HL-60 (cell line): ENCODE results near the gene APOO.
A peak's percentile ranks its signal among the peaks of the same experiment; 100 is the strongest.

Experiments used
- DNase-seq, 2 experiments: peaks; one replicate each; pipeline ENCODE4 v3.0.0-alpha.2; 2010 to 2020; ENCODE audit warnings: low read depth in 1 of 2, low spot score in 1 of 2
- H3K27ac ChIP-seq: fragments of 250-450 bp; sonication (Bioruptor Pico); replicated peaks from 2 replicates; pipeline ENCODE4 v1.5.1; 2020; ENCODE audit warnings: mild to moderate bottlenecking, moderate library complexity
- H3K27me3 ChIP-seq: fragments of 250-450 bp; sonication (Bioruptor Pico); 2 replicates; pipeline ENCODE4 v1.5.1; 2021; ENCODE audit warnings: mild to moderate bottlenecking, moderate library complexity; ENCODE audit not compliant: insufficient read depth, poor library complexity, severe bottlenecking
- H3K4me3 ChIP-seq: replicated peaks from 2 replicates; pipeline ENCODE4 v1.5.1; 2011; ENCODE audit warnings: mild to moderate bottlenecking, control low read depth, low read length; ENCODE audit not compliant: insufficient read depth
- CTCF ChIP-seq: IDR thresholded peaks from one replicate; pipeline ENCODE4 v1.5.1; 2011; ENCODE audit warnings: low read length, control low read depth, inconsistent platforms; ENCODE audit not compliant: insufficient read depth
- GABPA ChIP-seq: IDR thresholded peaks from 2 replicates; pipeline ENCODE4 v1.6.1; 2012; ENCODE audit warnings: low read depth
- POLR2AphosphoS5 ChIP-seq: IDR thresholded peaks from 2 replicates; pipeline ENCODE4 v1.6.1; 2012; ENCODE audit warnings: low read depth
- REST ChIP-seq: IDR thresholded peaks from 2 replicates; pipeline ENCODE4 v1.6.1; 2012; ENCODE audit warnings: low read depth; ENCODE audit not compliant: insufficient replicate concordance
- SPI1 ChIP-seq: IDR thresholded peaks from 2 replicates; pipeline ENCODE4 v1.6.1; 2012; ENCODE audit warnings: low read depth, mild to moderate bottlenecking, borderline replicate concordance

Gene APOO

GRCh38 chrX:23855569-23855968 lies 52.2 kb downstream of the APOO start:
- no peak overlapping the region for H3K4me3 ChIP-seq
- H3K27ac ChIP-seq: peak overlapping the region; percentile 33
- peak in 1 of 2 experiments; percentile 47 for DNase-seq
- no peaks in the 10 kb centered on the region for H3K27me3 ChIP-seq
- TF ChIP-seq REST (no peak), CTCF (no peak), SPI1 (no peak), POLR2AphosphoS5 (no peak), GABPA (no peak)

- H3K4me3 ChIP-seq: no peak overlapping the region
- no peaks in the 10 kb centered on the region for H3K27me3 ChIP-seq
- DNase-seq: peak; percentile 42 to 72
- peak overlapping the region; percentile 53 for H3K27ac ChIP-seq
- TF ChIP-seq GABPA (no peak), REST (no peak), POLR2AphosphoS5 (no peak), CTCF (no peak), SPI1 (no peak)
Measured at GRCh38 chrX:23854945-23855344, 52.8 kb downstream of the APOO start.

- H3K27ac ChIP-seq: peak overlapping the region; percentile 53
- H3K27me3 ChIP-seq: no peaks in the 10 kb centered on the region
- peak in 1 of 2 experiments; percentile 61 for DNase-seq
- no peak for TF ChIP-seq CTCF
- no peak for TF ChIP-seq GABPA
- no peak for TF ChIP-seq REST
- no peak for TF ChIP-seq POLR2AphosphoS5
- TF ChIP-seq SPI1: no peak
- no peak overlapping the region for H3K4me3 ChIP-seq
Measured at GRCh38 chrX:23854122-23854521, 53.6 kb downstream of the APOO start.
